ENCODE data around the gene SLC25A34.

SLC25A34 gene

DNA sequence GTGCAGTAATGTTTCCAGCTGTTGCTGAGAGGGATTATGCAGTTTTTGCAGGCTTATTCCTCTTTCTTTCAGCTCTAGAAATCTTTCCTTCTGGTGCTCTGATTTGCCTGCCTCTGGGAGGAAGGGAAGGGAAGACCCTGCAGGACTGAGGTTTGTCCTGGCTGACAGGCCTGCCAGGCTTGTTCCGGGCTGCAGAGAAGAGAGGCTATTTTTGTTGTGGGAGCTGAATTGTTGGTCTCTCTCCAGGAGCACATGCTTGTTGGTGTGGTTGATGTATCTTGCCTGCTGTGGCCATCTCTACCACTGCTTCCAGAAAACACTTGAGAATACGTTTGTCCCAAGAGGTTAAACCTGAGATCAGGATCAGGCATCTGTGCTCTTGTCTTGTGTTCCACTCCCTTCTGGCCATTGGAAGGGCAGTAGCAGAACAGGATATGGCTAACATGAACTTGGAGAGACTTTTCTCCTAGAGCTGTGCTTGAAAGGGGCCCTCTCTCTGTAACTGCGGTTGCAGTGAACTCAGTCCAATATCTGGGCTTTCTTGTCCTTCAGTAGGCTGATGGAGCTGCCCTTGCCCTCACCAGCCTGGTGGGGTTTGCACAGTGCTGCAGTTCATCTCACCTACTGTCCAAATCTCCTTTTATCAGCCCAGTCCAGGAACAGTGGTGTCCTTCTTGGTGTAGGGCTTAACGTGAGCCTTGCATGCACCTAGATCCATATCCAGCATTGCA, 21.5 kb upstream of the SLC25A34 start:
- no peak for DNase-seq

DNA sequence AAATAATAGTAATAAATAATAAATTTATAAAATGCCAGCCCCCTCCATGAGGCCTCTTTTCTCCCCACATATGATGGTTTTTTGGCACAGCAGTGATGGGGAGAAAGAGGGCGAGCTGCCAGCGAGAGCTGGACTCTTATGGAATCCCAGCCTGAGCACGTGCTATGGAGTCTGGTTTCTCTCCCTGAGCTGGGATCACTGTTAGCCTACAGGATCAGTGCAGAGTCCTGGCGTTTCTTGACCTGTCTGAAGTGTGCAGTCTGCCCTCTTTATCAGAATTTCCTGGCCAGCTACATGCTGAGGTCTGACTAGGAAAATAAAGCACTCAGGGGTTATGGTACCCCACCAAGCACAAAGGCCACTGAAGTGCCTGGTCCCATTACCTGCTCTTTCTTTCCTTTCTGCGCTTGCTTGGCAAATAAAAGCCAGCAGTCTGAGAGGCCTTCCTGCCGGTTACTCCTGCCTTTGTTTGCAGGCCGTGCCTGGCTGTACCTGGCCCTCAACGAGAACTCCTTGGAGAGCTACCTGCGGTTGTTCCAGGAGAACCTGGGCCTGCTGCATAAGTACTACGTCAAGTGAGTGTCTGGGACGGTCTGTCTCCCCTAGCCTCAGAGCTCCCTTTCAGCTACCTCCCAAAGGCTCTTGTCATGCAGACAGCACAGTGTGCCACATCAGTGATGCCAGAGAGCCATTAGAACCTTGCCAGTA, 18.5 kb upstream of the SLC25A34 start:
- no peak for DNase-seq

DNA sequence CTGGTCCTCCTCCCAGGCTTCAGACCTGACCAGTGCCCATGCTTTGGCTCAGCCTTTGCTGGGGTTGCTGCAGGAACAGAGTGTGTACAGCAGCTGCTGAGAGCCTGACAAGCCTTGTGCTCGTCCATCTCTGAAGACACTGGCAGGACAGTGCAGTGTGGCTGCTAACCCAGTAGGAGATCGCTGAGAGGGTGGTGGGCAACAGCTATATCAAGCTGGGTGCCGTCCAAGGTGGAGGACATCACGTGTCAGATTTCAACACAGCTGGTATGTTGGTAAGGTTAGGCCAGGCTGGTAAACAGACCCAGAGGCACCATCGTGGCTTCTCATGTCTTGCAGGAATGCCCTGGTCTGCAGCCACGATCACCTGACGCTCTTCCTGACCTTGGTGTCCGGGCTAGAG, 17.9 kb upstream of the SLC25A34 start:
- DNase-seq, result no peak

DNA sequence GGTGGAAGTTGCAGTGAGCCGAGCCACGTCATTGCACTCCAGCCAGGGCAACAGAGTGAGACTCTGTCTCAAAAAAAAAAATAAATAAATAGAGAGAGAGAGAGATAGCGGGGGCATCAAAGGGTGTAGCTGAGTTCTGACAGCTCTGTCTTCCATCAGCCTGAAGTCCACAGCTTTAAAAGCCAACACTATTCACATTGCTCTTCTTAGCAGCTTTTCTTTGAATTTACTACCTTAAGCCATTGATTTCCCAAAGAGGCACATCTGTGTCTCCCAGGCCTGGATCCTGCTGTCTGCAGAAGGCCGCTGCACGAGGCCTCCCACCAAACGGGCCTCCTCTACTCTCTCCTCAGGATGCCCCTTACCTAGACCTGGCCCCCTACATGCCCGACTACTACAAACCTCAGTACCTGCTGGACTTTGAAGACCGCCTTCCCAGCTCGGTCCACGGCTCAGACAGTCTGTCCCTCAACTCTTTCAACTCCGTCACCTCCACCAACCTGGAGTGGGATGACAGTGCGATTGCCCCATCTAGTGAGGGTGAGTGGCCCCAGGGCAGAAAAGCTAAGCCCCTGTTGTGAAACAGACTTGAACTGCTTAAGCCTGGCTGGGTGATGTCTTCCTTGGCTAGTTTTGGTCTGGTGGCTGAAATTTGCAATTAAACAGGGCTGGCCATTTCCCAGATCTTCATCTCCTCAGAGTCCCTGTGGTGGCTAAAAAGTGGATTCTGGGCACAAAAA, 16.5 kb upstream of the SLC25A34 start:
- DNase-seq, result no peak

DNA sequence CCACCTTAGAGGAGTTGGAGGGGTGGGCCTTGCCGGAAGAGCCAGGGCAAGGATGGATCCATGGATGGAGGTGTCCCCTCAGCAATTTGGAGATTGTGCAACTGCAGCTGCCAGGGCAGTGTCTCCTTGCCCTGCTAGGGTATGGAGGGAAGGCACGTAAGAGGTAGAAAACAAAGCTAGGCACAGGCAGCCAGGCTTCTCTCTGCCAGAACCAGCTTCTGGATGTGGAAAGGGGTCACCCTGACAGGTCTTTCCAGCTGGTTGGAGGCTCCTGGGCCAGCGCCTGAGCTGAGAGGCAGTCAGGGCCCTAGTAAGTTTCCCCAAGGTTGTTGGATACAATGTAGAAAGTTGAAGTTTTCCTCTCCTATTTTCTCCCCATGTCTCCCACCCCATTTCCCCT, 15.2 kb upstream of the SLC25A34 start:
- DNase-seq, result no peak

- no peak for DNase-seq
These were observed 13.6 kb upstream of the SLC25A34 start for GRCh38 chr1:15722411-15722810.

- DNase-seq, result no peak
These were observed 13.1 kb upstream of the SLC25A34 start for GRCh38 chr1:15722836-15723532.

DNA sequence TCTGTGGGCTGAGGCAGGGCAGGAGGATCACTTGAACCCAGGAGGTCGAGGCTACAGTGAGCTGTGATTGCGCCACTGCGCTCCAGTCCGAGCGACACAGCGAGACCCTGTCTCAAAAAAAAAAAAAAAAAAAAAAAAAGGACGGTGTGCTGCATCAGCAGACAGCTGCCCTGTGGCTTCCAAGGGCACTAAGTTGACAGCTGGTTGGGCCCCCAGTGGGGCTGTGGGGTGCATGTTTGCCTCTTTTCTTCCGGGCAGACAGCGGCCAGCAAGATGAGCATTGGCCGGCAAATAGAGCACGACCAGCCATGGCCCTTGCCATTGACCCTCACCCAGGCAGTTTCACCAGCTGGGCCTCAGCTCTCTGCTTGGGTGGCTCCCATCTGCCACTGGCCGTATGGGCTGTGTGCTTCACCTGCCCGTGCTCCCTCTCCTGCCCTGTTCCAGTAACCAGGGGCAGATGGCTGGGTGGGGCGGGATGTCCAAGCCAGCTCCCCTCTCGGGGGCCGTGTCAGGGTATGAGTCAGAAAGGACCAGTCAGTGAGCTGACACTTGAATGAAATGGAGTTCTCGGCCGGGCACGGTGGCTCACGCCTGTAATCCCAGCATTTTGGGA, 12.3 kb upstream of the SLC25A34 start:
- DNase-seq, result no peak

DNA sequence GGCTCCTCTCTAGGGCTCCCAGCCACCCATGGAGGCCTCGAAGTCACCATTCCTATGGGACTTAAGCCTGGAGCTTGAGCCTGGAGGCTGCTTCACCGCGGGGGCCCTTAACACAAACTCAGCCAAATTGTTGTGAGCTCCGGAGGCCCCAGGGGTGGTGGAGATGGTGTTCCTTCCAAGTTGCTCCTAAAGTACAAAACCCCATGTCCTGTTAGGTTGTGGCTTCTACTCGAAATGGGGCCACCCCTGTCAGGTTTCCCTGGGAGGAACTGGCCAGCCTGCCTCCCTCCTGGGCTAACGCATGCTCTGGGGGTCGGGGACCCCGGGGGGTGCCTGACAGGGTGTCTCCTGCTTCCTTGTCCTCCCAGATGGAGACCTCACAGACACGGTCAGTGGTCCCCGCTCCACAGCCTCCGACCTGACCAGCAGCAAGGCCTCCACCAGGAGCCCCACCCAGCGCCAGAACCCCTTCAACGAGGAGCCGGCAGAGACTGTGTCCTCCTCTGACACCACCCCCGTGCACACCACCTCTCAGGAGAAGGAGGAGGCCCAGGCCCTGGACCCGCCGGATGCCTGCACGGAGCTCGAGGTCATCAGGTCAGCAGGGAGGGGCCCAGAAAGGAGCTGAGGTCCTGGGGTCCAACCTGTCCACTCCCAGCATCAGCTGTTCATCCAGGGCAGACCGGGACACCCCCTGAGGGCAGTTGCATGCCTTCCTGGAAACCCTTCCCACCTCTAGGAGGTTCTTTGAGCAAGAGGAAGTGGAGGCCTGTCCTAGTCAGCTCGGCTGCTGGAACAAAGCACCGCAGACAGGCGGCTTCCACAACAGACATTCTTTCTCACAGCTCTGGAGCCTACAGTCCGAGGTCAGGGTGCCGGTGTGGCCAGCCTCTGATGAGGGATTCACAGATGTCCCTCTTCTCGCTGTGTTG, 10.8 kb upstream of the SLC25A34 start:
- DNase-seq, result no peak

GRCh38 chr1:15726508-15726907, 9.6 kb upstream of the SLC25A34 start:
- no peak for DNase-seq

- DNase-seq, result no peak
These were observed 9.0 kb upstream of the SLC25A34 start for GRCh38 chr1:15727021-15727420.

DNA sequence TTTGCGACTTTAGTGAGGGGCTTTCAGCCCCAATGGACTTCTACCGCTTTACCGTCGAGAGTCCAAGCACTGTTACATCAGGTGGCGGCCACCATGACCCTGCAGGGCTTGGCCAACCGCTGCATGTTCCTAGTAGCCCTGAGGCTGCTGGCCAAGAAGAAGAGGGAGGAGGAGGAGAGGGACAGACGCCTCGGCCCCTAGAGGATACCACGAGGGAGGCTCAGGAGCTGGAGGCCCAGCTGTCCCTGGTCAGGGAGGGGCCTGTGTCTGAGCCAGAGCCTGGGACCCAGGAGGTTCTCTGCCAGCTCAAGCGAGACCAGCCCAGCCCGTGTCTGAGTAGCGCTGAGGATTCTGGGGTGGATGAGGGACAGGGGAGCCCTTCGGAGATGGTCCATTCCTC, 8.6 kb upstream of the SLC25A34 start:
- no peak for DNase-seq

GRCh38 chr1:15727866-15728534, 8.1 kb upstream of the SLC25A34 start:
- no peak for DNase-seq

GRCh38 chr1:15728937-15729657, 7.0 kb upstream of the SLC25A34 start:
- no peak for DNase-seq

- DNase-seq, result no peak
These were observed 5.6 kb upstream of the SLC25A34 start for GRCh38 chr1:15730423-15730822.

- no peak for DNase-seq
These were observed 5.1 kb upstream of the SLC25A34 start for GRCh38 chr1:15730936-15731335.

DNA sequence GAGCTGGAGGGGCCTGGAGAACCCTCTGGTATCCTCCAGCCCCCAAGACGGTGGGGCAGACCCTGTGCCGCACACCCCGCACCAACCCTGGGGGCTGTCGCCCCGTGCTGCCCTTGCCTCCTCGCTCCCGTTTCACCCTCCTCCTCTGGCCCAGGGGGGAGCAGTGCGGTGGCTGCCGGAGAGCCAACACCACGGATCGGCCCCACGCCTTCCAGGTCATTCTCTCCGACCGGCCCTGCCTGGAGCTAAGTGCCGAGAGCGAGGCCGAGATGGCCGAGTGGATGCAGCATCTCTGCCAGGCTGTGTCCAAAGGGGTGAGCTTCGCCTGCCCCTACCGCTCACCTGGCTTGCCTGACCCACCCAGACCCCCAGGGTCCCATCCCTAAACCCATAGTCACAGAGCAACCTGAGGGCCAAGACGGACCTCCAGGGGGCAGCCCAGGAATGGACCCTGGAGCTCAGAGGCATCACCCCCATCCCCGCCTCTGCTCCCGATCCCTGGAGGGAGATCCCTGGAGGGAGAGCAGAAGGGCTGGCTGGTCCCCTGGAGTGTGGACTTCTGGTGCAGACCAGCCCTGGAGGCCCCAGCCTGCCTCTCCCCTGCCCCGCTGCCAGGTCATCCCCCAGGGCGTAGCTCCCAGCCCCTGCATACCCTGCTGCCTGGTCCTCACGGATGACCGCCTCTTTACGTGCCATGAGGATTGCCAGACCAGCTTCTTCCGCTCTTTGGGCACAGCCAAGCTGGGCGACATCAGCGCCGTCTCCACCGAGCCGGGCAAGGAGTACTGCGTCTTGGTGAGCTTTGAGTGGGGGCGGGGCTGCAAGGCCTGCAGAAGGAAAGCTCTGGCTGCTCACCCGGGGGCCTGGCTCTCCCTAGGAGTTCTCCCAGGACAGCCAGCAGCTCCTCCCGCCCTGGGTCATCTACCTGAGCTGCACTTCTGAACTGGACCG, 4.0 kb upstream of the SLC25A34 start:
- no peak for DNase-seq

DNA sequence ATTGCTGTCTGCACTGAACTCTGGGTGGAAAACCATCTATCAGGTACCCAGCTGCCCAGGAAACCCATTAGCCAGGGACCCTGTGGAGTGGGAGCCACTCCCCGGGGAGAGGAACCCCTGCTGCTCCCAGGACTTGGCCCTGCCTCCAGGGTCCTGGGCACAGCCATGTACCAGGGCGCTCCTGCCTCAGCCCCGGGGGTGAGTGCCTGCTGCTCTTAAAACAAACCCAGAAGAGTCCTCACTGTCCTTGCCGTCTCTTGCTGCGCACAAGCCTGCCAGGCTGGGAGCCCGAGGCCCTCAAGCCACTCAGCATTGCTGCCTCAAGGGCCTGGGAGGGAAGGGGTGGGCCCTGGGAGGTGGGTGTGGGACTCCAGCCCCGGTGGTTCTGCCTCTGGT, 3.4 kb upstream of the SLC25A34 start:
- DNase-seq, result no peak

DNA sequence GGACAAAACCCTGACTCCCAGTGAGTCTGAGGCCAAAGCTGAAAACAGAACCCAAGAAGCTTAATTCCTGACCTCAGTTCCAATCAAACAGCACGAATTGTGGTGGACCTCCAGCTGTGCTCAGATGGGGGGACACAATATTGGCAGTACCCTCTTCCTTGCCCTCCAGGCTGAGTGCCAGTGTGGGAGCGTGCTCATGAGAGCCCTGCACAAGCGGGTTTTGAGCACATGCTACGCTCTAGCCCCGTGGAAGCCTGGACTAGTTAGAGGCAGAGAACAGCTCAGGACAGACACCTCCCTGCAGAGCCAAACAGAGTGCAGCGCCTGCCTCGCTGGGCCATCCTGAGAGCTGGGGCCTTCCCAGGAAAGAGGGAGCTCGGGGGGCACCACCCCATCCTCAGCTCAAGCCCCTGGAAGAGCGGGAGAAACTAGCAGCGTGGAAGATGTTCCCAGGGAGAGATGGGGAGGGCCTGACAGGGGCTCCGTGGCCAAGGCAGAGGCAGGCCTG, 2.8 kb upstream of the SLC25A34 start:
- DNase-seq, result no peak

All from T-helper 1 cell (primary cell).